SU-DHL-6 (cell line): ENCODE measurements around the gene SORCS2.

Experiments
- H2AFZ ChIP-seq: fragments of 200-600 bp; sonication (generic); 2 replicates; pipeline ENCODE4 v1.6.1; 2014; ENCODE audit warnings: low read depth, mild to moderate bottlenecking, moderate library complexity, mixed read lengths, antibody characterized with exemption, low read length; ENCODE audit not compliant: severe bottlenecking
- H3F3A ChIP-seq: fragments of 200-600 bp; shearing (Covaris generic); 2 replicates; pipeline ENCODE4 v1.6.0; 2016; ENCODE audit warnings: antibody characterized with exemption, mild to moderate bottlenecking; ENCODE audit not compliant: insufficient read depth
- H3K27ac ChIP-seq: fragments of 200-600 bp; sonication (generic); 2 replicates; pipeline ENCODE4 v1.5.1; 2016; ENCODE audit warnings: low read depth, mild to moderate bottlenecking, low read length, moderate library complexity, mixed read lengths
- H3K27me3 ChIP-seq: fragments of 200-600 bp; sonication (generic), shearing (Covaris generic); 2 replicates; pipeline ENCODE4 v1.6.0; 2014; ENCODE audit warnings: mild to moderate bottlenecking, low read length
- H3K36me3 ChIP-seq: fragments of 200-600 bp; sonication (generic); 2 replicates; pipeline ENCODE4 v1.6.1; 2014; ENCODE audit warnings: mild to moderate bottlenecking, low read length, mixed read lengths
- H3K4me2 ChIP-seq: fragments of 300-600, 200-600 bp; shearing (Covaris generic), sonication (generic); 2 replicates; pipeline ENCODE4 v1.6.0; 2014; ENCODE audit warnings: low read length, low read depth, mild to moderate bottlenecking; ENCODE audit not compliant: poor library complexity, severe bottlenecking
- H3K4me3 ChIP-seq: fragments of 200-600 bp; sonication (generic); 2 replicates; pipeline ENCODE4 v1.5.1; 2014; ENCODE audit warnings: antibody characterized with exemption, low read length, mild to moderate bottlenecking, mixed read lengths; ENCODE audit not compliant: insufficient read depth, poor library complexity, severe bottlenecking
- H3K79me2 ChIP-seq: fragments of 200-600 bp; sonication (generic); 2 replicates; pipeline ENCODE4 v1.6.1; 2014; ENCODE audit warnings: mild to moderate bottlenecking, low read length, moderate library complexity; ENCODE audit not compliant: insufficient read depth
- H3K9ac ChIP-seq: fragments of 200-600 bp; sonication (generic); 2 replicates; pipeline ENCODE4 v1.7.0; 2014; ENCODE audit warnings: mild to moderate bottlenecking, low read length
- H3K9me2 ChIP-seq: fragments of 200-600 bp; sonication (generic); replicated peaks from 2 replicates; pipeline ENCODE4 v1.6.1; 2014; ENCODE audit warnings: low read length; ENCODE audit not compliant: insufficient read depth
- H3K9me3 ChIP-seq: fragments of 200-600 bp; sonication (generic); 2 replicates; pipeline ENCODE4 v1.6.1; 2014; ENCODE audit warnings: low read length, mixed read lengths; ENCODE audit not compliant: insufficient read depth
- H4K20me1 ChIP-seq: fragments of 200-600 bp; sonication (generic); 2 replicates; pipeline ENCODE4 v1.6.1; 2014; ENCODE audit warnings: low read depth, mild to moderate bottlenecking, antibody characterized with exemption, low read length, moderate library complexity, mixed read lengths
- EZH2phosphoT487 ChIP-seq: fragments of 200-600 bp; sonication (generic), shearing (Covaris generic); conservative IDR thresholded peaks from 2 replicates; pipeline ENCODE4 v1.6.1; 2018; ENCODE audit warnings: mild to moderate bottlenecking, antibody characterized with exemption, low read length, moderate library complexity, mixed read lengths
- TF ChIP-seq, protein P1 (sequence below): fragments of 200-600 bp; sonication (generic); IDR thresholded peaks from one replicate; pipeline ENCODE4 v1.5.1; 2017; ENCODE audit warnings: antibody characterized with exemption, mild to moderate bottlenecking, low read length, moderate library complexity; ENCODE audit not compliant: insufficient read depth, poor library complexity, severe bottlenecking

SORCS2 gene

DNA sequence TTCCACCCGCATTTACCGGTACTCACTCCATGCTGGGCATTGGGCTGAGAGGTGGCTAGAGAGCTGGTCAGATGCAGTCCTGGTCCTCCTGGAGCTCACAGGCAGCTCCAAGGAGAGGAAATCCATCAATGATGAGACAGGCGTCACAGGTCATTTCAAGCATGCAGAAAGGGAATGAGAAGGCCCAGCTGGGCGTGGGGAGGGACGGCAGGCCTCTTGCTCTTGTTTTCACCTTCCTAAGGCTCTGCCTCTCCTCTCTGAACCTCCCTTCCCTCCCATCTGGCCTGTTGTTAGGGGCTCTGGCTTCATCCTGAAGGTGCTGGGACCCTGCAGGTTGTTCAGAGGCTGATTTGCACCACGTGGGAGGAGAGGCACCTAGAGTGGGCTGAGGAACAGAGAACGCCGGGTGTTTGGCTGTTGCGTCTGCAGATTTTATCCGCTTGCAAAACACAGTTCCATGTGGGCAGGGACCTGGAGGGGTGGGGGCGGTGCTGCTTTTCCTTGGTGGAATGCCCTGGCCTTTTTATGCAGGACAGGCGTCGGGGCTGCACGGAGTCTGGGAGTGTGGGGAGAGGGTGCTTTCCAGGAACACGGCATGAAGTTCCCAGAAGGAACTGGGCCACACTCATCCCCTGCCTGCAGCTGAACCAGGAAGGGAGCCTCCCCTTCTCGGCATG lies 323.9 kb downstream of the SORCS2 start:
- H4K20me1 ChIP-seq, result no peaks in the 10 kb centered on the region
- H3K4me2 ChIP-seq, result no peak overlapping the region
- no peaks in the 10 kb centered on the region for H3K9me3 ChIP-seq
- H3K9ac ChIP-seq, result no peak overlapping the region
- no peaks in the 10 kb centered on the region for H3K9me2 ChIP-seq
- no peak overlapping the region for H3K4me3 ChIP-seq
- H3K27me3 ChIP-seq, result no peaks in the 10 kb centered on the region
- no peak overlapping the region for H2AFZ ChIP-seq
- no peaks in the 10 kb centered on the region for H3K36me3 ChIP-seq
- H3F3A ChIP-seq, result no peaks in the 10 kb centered on the region
- TF ChIP-seq, protein P1, sequence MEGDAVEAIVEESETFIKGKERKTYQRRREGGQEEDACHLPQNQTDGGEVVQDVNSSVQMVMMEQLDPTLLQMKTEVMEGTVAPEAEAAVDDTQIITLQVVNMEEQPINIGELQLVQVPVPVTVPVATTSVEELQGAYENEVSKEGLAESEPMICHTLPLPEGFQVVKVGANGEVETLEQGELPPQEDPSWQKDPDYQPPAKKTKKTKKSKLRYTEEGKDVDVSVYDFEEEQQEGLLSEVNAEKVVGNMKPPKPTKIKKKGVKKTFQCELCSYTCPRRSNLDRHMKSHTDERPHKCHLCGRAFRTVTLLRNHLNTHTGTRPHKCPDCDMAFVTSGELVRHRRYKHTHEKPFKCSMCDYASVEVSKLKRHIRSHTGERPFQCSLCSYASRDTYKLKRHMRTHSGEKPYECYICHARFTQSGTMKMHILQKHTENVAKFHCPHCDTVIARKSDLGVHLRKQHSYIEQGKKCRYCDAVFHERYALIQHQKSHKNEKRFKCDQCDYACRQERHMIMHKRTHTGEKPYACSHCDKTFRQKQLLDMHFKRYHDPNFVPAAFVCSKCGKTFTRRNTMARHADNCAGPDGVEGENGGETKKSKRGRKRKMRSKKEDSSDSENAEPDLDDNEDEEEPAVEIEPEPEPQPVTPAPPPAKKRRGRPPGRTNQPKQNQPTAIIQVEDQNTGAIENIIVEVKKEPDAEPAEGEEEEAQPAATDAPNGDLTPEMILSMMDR, result no peak
- TF ChIP-seq EZH2phosphoT487, result no peak
- H3K27ac ChIP-seq, result no peak overlapping the region
- no peaks in the 10 kb centered on the region for H3K79me2 ChIP-seq

GRCh38 chr4:7516773-7517144 lies 324.4 kb downstream of the SORCS2 start:
- TF ChIP-seq, protein P1, result no peak
- TF ChIP-seq EZH2phosphoT487, result no peak
- no peak overlapping the region for H3K9ac ChIP-seq
- H4K20me1 ChIP-seq, result no peaks in the 10 kb centered on the region
- H3F3A ChIP-seq, result no peaks in the 10 kb centered on the region
- no peaks in the 10 kb centered on the region for H3K79me2 ChIP-seq
- H3K4me3 ChIP-seq, result no peak overlapping the region
- no peaks in the 10 kb centered on the region for H3K9me2 ChIP-seq
- H2AFZ ChIP-seq, result no peak overlapping the region
- no peaks in the 10 kb centered on the region for H3K36me3 ChIP-seq
- H3K27me3 ChIP-seq, result no peaks in the 10 kb centered on the region
- H3K9me3 ChIP-seq, result no peaks in the 10 kb centered on the region
- no peak overlapping the region for H3K27ac ChIP-seq
- H3K4me2 ChIP-seq, result no peak overlapping the region

DNA sequence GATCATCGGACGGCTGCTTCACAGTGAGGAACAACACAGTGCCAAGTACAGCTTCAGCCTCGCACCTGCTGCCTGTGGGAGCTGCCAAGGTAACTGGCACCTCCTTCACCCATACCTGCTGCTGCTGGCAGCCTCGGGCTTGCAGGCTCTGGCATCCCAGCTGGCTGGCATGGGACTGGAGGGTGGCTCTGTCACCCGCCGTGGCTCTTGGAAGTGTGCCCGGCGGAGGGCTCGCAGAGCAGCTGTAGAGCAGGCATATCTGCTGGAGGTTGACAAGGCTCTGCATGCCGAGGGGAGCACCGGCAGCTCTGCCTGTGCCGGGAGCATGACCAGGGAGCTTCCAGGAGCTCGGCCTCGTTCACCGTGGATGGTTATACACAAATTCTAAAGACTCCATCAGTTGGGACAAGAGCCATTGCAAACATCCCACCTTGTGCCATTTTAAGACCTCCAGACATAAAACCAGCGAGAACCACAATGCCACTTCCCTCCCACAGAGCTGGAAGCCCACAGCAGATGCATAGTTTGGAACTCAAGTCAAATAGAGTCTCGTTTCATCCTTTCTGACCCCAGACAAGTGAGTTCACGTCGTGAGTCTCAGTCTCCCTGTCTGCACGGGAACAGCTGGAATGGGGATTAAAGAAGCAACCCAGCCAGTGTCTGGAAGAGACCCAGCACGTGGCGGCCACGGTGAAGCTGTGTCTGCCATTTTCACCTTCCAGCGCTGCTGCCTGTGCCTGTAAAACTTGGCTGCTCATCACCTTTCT lies 326.7 kb downstream of the SORCS2 start:
- Histone ChIP-seq H3K9me3 (no peaks in the 10 kb centered on the region), H3K79me2 (no peaks in the 10 kb centered on the region), H3K9me2 (no peaks in the 10 kb centered on the region), H3K9ac (no peak overlapping the region), H3K27ac (no peak overlapping the region), H3K27me3 (no peaks in the 10 kb centered on the region), H3K36me3 (no peaks in the 10 kb centered on the region), H4K20me1 (no peaks in the 10 kb centered on the region), H3K4me3 (no peak overlapping the region), H3K4me2 (no peak overlapping the region), H3F3A (no peaks in the 10 kb centered on the region), H2AFZ (no peak overlapping the region)
- TF ChIP-seq EZH2phosphoT487, result no peak
- TF ChIP-seq, protein P1, result no peak
